ENCODE data around the gene BMPER. TPM values are rescaled to one million over a fixed set of nuclear protein-coding genes. Genes with fewer than 3 reads are reported as not detected.

The BMPER gene
- polyA plus RNA-seq, 1 of the 3 experiments (the other 2 are of a cell fraction) = 20.0 TPM

DNA sequence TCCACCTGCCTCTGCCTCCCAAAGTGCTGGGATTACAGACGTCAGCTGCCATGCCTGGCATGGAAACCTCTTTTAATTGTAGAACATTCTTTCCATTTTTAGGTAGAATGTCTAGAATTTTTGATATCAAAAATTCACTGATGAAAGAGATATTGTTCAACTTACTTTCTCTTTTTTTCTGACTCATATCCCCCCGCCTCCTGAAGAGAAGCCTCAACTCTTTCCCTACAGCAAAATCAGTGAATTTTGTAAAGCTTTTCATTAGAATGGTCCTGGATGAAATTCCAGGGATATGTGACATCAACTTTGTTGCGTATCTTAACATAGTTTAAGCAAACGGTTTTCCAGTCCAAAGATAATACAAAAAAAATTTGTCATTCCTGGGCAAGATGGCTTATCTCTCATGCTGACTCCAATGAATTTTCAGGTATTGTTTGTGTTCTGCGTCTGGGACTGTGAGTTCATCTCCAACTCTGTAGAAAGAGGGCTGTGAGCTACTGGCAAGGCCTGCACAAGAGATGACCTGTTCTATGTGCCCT is 256.8 kb downstream of the BMPER start (continued):
- TF ChIP-seq MEF2A (IDR thresholded peaks at IDR 0.05; ENCODE audit: borderline replicate concordance, low read depth) (no peak), EP300 (IDR thresholded peaks at IDR 0.05; ENCODE audit: borderline replicate concordance in 1 of 2, low read depth in 1 of 2, low read length in 1 of 2) (peak in 1 of 2 experiments; percentile 54; a peak in 1 of 4 replicates), NRF1 (IDR thresholded peaks at IDR 0.05; ENCODE audit: low read depth, low read length) (no peak), RAD21 (IDR thresholded peaks at IDR 0.05; ENCODE audit: low read length) (no peak)
- TF ChIP-seq, protein P1, sequence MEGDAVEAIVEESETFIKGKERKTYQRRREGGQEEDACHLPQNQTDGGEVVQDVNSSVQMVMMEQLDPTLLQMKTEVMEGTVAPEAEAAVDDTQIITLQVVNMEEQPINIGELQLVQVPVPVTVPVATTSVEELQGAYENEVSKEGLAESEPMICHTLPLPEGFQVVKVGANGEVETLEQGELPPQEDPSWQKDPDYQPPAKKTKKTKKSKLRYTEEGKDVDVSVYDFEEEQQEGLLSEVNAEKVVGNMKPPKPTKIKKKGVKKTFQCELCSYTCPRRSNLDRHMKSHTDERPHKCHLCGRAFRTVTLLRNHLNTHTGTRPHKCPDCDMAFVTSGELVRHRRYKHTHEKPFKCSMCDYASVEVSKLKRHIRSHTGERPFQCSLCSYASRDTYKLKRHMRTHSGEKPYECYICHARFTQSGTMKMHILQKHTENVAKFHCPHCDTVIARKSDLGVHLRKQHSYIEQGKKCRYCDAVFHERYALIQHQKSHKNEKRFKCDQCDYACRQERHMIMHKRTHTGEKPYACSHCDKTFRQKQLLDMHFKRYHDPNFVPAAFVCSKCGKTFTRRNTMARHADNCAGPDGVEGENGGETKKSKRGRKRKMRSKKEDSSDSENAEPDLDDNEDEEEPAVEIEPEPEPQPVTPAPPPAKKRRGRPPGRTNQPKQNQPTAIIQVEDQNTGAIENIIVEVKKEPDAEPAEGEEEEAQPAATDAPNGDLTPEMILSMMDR (IDR thresholded peaks at IDR 0.05) = no peak
- TF ChIP-seq, protein P2, sequence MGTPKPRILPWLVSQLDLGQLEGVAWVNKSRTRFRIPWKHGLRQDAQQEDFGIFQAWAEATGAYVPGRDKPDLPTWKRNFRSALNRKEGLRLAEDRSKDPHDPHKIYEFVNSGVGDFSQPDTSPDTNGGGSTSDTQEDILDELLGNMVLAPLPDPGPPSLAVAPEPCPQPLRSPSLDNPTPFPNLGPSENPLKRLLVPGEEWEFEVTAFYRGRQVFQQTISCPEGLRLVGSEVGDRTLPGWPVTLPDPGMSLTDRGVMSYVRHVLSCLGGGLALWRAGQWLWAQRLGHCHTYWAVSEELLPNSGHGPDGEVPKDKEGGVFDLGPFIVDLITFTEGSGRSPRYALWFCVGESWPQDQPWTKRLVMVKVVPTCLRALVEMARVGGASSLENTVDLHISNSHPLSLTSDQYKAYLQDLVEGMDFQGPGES (IDR thresholded peaks at IDR 0.05; ENCODE audit: low read depth, low read length) = no peak

DNA sequence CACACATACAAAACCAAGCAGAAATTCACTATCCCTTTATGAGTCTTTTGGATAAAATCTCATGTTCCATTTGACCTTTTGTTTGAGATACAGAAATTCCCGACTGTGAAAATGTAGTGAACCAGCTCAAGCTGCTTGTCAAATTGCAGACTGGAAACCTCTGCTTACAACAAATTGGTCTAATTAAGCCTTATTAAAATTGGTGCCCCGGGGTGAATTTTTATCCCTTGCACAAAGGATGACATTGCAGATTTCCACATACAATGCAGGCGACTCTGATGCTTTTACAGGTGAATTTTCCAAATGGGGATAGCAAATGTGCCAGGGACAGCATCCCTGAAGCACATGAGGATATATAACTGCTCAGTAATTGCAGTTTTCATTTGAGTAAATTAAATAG is 257.3 kb downstream of the BMPER start:
- no peaks in the 10 kb centered on the region for H3K9me2 ChIP-seq
- H3K4me2 ChIP-seq = peak overlapping the region; percentile 23; the same call in 1 of the 2 replicates
- H2AFZ ChIP-seq (ENCODE audit: low read depth) = no peak overlapping the region
- CTCF ChIA-PET = interaction anchor here (4.0 kb wide), 1 partner anchor 29 kb away, joined by 15 read pairs; no protein-coding TSS in a partner anchor
- H4K20me1 ChIP-seq (ENCODE audit: insufficient read depth) = no peaks in the 10 kb centered on the region
- peaks cover 0 to 31% of the 10 kb centered on the region in 2 experiments; a peak in 1 of 4 replicates for H3K4me1 ChIP-seq (ENCODE audit: control insufficient read depth in 1 of 2, insufficient read depth in 2 of 2, low read depth in 1 of 2, low read length in 1 of 2)
- H3K9ac ChIP-seq = 0 out of 2 replicates have a peak overlapping the region, but pooled peaks have one; percentile 1
- no peak overlapping the region for H3K4me3 ChIP-seq (ENCODE audit: low read depth in 2 of 2, low read length in 1 of 2)
- H3K79me2 ChIP-seq (ENCODE audit: insufficient read depth) = no peaks in the 10 kb centered on the region
- no peak for DNase-seq
- H3K27ac ChIP-seq (ENCODE audit: low read depth in 2 of 2, low read length in 1 of 2) = peak overlapping the region in 1 of 2 experiments; percentile 55; a peak in 2 of 4 replicates
- H3K36me3 ChIP-seq (replicated peaks in 1 of 2; ENCODE audit: control insufficient read depth in 1 of 2, insufficient read depth in 2 of 2, low read length in 1 of 2) = no peaks in the 10 kb centered on the region
- peaks cover 27% of the 10 kb centered on the region for H3F3A ChIP-seq (replicated peaks; ENCODE audit: insufficient read depth)
- 41% methylated on average over 3 of the region's 3 CpGs for WGBS (ENCODE audit: low lambda C conversion rate)
- H3K27me3 ChIP-seq (ENCODE audit: insufficient read depth) = no peaks in the 10 kb centered on the region
- POLR2A ChIA-PET = no interaction called here
- no peaks in the 10 kb centered on the region for H3K9me3 ChIP-seq
- TF ChIP-seq TEAD4 (IDR thresholded peaks at IDR 0.05; ENCODE audit: borderline replicate concordance, insufficient read depth) (no peak), SIN3A (IDR thresholded peaks at IDR 0.05; ENCODE audit: borderline replicate concordance, low read depth, low read length) (no peak), SMC3 (IDR thresholded peaks at IDR 0.05; ENCODE audit: low read depth, low read length) (no peak), GATA2 (CRISPR knock-in tag; IDR thresholded peaks at IDR 0.05) (no peak), MEF2A (IDR thresholded peaks at IDR 0.05; ENCODE audit: borderline replicate concordance, low read depth) (no peak), RCOR1 (IDR thresholded peaks at IDR 0.05; ENCODE audit: low read length) (no peak), ELF1 (IDR thresholded peaks at IDR 0.05) (no peak), RFX5 (IDR thresholded peaks at IDR 0.05; ENCODE audit: low read length) (no peak), CHD2 (IDR thresholded peaks at IDR 0.05; ENCODE audit: low read length, partially characterized antibody) (no peak), YY1 (IDR thresholded peaks at IDR 0.05; ENCODE audit: low read depth) (no peak), RXRA (IDR thresholded peaks at IDR 0.05; ENCODE audit: borderline replicate concordance, low read depth) (no peak), TAF1 (IDR thresholded peaks at IDR 0.05; ENCODE audit: borderline replicate concordance, low read depth, low read length) (no peak)
- TF ChIP-seq, protein P3, sequence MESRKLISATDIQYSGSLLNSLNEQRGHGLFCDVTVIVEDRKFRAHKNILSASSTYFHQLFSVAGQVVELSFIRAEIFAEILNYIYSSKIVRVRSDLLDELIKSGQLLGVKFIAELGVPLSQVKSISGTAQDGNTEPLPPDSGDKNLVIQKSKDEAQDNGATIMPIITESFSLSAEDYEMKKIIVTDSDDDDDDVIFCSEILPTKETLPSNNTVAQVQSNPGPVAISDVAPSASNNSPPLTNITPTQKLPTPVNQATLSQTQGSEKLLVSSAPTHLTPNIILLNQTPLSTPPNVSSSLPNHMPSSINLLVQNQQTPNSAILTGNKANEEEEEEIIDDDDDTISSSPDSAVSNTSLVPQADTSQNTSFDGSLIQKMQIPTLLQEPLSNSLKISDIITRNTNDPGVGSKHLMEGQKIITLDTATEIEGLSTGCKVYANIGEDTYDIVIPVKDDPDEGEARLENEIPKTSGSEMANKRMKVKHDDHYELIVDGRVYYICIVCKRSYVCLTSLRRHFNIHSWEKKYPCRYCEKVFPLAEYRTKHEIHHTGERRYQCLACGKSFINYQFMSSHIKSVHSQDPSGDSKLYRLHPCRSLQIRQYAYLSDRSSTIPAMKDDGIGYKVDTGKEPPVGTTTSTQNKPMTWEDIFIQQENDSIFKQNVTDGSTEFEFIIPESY (IDR thresholded peaks at IDR 0.05; ENCODE audit: borderline replicate concordance, low read depth) = no peak
- TF ChIP-seq, protein P4, sequence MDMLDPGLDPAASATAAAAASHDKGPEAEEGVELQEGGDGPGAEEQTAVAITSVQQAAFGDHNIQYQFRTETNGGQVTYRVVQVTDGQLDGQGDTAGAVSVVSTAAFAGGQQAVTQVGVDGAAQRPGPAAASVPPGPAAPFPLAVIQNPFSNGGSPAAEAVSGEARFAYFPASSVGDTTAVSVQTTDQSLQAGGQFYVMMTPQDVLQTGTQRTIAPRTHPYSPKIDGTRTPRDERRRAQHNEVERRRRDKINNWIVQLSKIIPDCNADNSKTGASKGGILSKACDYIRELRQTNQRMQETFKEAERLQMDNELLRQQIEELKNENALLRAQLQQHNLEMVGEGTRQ (IDR thresholded peaks at IDR 0.05; ENCODE audit: borderline replicate concordance, low read depth, low read length) = no peak
- TF ChIP-seq, protein P2 (IDR thresholded peaks at IDR 0.05; ENCODE audit: low read depth, low read length) = no peak
- TF ChIP-seq, protein P5, sequence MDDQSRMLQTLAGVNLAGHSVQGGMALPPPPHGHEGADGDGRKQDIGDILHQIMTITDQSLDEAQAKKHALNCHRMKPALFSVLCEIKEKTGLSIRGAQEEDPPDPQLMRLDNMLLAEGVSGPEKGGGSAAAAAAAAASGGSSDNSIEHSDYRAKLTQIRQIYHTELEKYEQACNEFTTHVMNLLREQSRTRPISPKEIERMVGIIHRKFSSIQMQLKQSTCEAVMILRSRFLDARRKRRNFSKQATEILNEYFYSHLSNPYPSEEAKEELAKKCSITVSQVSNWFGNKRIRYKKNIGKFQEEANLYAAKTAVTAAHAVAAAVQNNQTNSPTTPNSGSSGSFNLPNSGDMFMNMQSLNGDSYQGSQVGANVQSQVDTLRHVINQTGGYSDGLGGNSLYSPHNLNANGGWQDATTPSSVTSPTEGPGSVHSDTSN (IDR thresholded peaks at IDR 0.05) = no peak
